HG03342 (cell line): ENCODE data around the gene RESF1.

ENCODE experiments used
- ATAC-seq: cut with Tn5 transposase; IDR thresholded peaks from one replicate; pipeline ENCODE4 v1.9.1; 2021; ENCODE audit warnings: mild to moderate bottlenecking, moderate library complexity; ENCODE audit not compliant: unreplicated experiment

The RESF1 gene

DNA sequence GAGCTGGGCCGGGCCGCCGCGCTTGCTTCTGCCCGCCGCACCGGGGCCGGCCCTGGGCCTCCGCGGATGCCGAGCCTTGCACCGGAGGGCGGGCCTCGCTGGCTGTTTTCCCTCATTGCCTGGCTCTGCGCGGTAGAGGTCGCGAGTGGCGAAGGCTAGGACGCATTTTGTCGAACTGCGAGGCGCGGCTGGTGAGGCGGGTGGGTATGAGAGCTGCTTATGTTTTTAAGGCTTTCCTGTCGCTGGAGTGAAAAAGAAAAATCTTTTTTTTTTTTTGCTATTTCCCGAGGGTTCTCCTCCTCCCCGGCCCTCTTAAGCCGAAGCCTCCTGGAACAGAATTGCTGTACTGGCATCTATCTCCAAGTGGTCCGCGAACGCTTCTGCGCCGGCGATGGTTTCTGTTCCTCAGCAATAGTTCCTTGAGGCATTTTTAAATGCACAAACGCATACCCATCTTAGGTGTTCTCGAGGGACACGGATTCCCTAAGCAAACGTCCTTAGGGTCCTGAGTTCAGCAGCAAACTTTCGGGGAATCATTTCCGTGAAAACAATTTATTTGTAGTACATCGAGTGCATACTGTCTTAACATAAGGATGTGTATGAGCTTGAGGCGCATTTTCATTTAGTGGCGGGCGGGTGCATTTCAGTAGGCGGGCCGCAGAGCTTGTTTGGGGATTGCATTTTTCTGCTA, 631 bp downstream of the RESF1 start:
- ATAC-seq = peak; percentile 44

DNA sequence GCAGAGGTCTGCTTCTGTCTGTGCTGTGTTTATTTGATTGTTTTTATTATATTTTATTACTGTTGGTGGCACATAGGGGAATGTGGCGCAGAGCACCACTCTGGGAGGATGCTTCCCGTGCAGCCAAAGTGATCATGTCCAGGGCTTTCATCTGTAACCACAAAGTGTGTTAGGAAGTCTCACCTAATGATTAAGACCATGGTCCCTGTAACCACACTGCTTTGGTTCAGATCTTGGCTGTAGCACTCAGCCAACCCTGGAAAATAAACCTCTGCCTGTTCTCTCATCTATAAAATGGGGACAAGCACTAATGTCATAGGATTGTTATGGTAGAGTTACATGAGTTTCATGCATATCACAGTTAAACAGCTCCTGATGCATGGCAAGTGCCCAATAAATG, 1.9 kb downstream of the RESF1 start:
- no peak for ATAC-seq

DNA sequence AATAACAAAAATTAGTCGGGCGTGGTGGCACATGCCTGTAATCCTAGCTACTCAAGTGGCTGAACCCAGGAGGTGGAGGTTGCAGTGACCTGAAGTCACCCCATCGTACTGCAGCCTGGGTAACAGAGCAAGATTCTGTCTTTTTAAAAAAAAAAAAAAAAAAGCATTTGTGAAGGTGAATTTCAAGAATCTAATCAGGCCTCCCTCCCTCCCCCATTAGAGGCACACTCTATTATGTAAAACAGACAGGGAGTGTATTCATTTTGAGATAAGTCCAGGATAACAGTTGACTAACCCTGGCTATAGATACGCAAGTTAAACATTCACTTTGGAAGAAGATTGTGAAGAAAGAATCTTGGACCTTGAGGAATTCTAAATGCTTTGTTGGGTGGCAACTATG, 2.9 kb downstream of the RESF1 start:
- ATAC-seq = no peak

DNA sequence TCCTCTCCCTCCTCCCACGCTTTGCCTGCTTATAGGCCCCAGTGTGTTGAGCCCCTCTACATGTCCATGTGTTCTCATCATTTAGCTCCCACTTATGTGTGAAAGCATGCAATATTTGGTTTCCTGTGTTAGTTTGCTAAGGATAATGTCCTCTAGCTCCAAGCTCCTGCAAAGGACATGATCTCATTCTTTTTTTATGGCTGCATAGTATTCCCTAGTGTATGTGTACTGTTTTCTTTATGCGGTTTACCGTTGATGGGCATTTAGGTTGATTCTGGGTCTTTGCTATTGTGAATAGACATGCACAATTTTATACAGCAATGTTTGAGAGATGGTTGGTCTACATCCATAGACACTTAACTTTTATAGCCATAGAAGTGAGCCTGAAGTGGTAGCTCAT, 5.1 kb downstream of the RESF1 start:
- ATAC-seq = no peak

DNA sequence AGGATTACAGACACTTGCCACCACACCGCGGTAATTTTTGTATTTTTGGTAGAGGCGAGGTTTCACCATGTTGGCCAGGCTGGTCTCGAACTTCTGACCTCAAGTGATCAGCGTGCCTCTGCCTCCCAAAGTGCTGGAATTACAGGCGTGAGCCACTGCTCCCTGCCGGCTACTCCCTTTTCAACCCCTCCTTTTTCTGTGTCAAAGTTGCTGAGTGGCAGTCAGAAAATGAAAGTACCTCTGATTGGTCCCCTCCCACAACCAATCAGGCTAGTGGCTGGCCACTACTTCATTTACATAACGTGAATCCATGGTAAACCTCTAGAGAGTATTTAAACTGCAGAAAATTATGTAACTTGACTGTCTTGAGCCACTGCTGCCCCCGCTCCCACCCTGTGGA, 5.9 kb downstream of the RESF1 start:
- no peak for ATAC-seq

DNA sequence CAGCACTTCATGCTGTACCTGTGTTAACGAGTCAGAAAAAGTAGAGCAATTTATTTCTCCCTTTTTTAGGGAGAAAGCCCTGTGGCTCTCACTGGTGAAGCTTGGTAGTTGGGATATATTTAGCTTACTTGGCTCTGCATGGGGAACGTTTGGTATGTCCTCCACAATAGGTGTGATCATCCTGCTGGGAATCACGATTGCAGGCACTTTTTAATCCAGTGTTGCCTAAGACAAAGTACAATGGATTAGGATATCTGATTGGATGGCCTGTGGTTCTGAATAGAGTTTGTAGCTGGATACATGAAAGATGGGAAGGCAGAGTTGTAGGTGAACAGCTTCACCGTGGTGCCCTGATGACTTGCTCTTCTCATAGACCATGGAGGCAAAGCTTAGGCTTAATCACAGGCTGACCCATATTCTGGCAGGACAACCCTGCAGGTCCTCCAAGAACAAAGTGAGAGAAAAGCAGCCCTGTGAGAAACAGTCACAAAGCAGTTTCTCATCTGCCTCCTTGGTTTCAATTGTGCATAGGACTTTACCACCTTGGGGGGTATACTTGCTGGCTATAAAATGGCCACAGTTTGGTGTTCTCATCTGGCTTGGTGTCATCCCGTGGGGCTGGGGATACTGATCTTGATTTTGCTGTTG, 7.5 kb downstream of the RESF1 start:
- no peak for ATAC-seq

DNA sequence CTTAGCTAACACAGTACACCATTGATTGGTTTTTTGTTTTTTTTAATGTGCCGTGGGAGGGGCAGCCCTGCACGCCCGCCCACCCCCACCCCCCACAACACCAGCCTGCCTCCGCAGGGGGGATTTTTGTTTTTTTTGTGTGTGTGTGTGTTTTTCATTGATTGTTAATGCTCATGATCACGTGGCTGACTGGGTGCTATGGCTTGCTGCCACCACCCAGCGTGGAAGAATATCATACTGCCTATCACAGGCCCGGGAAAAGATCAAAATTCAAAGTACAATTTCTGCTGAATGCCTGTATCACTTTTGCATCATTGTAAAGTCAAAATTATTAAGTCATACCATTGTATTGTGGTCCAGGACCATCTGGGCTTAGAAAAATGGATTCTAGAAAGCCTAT, 8.3 kb downstream of the RESF1 start:
- no peak for ATAC-seq

DNA sequence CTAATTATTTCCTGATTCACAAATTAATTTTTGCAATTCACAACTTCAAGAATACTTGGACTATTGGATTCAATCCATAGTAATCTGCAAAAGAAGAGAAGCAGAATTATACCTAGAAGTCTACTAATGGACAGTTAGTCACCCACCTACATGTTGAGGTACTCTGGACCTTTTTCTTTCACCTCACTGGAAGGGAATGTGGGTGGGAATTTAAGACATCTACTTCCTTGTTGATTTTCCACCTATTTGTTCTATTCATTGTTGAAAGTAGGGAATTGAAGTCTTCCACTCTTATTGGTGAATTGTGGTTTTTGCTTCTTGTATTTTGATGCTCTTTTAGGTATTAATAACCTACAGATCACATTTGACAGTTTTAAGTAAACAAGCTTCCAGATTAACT, 11.0 kb downstream of the RESF1 start:
- ATAC-seq = no peak

DNA sequence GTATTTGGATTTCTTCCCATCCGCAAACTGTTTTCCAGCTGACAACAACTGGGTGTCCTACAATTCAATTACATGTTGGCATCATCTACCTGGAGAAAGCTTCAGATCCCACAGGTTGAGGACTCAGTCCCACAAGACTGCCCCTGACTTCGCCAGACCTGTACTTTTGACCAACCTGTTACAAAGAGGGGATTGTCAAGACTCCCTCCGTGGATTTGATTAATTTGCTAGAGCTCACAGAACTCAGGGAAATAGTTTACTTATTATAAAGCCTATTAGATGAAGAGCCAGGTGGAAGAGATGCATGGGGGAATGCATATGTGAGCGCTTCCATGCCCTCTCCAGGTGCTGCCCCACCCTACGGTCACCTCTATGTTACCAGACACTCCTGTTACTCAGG, 14.6 kb downstream of the RESF1 start:
- no peak for ATAC-seq

DNA sequence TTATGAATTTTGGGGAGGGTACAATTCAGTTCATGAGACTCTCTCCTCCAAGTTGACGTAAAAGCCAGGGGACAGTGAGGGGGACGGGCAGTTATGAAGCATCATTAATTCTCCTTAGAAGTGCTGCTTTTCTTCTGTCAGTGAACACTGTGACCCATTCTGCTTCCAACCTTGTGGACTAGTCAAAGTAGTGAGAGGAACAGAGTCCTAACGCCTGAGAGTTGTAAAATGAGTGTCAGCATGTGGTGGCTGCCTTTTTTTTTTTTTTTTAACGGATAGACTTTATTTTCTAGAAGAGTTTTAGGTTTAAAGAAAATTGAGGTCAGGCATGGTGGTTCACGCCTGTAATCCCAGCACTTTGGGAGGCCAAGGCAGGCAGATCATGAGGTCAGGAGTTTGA, 15.5 kb downstream of the RESF1 start:
- no peak for ATAC-seq

DNA sequence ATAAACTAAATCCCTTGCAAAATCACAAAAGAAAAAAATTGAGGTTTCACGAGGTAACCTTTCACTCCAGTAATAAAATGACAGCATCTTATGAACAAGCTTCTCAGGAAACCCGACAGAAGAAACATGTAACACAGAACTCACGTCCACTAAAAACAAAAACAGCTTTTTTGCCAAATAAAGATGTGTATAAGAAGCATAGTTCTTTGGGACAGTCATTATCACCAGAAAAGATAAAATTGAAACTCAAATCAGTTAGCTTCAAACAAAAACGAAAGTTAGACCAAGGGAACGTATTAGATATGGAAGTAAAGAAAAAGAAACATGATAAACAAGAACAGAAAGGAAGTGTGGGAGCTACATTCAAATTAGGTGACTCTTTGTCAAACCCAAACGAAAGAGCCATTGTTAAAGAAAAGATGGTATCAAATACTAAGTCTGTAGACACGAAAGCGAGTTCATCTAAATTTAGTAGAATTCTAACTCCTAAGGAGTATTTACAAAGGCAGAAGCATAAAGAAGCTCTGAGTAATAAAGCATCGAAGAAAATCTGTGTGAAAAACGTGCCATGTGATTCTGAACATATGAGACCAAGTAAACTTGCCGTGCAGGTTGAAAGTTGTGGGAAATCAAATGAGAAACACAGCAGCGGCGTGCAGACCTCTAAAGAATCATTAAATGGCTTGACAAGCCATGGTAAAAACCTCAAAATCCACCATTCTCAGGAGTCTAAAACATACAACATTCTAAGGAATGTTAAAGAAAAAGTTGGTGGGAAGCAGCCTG, 25.8 kb downstream of the RESF1 start:
- ATAC-seq = no peak

DNA sequence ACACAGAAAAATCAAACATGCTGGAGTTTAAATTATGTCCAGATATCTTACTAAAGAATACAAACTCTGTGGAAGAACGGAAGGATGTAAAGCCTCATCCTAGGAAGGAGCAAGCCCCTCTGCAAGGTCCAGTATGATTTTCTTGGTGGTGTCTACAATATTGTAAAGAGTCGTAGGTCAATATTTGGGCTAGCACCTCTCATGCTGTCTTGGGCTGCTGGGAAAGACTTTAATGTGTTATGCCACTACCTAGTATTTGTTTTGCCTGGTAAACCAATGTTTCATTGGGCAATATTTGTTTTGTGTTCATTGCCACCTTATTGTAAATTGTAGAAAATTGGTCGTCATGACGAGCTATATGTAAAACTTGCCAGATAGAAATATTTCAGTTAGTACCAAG, 26.6 kb downstream of the RESF1 start:
- no peak for ATAC-seq

DNA sequence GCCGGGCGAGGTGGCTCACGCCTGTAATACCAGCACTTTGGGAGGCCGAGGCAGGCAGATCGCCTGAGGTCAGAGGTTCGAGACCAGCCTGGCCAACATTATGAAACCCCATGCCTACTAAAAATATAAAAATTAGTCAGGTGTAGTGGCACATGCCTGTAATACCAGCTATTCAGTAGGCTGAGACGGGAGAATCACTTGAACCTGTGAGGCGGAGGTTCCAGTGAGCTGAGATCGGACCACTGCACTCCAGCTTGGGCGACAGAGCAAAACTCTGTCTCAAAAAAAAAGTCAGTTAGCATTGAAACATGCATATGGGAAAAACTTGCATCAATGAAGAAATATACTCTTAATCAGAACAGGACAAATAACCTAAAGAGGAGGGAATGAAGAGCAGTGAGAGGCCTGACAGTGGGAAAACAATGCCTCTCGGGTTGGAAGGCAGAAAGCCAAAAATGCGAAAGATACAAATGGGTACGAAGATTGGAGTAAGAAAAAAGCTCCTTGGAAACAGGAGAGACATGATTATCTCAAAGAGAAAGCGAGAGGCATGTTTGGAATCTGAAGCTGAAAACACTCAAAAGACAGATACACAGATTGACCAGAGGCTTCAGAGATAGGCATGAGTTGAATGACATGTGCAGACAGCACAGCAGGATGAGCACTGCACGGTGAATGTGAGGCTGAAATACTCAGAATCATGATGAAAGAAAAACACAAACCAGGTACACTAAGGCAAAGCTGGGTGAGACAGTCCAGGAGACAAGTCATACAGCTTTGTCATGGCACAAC, 30.6 kb downstream of the RESF1 start:
- no peak for ATAC-seq

DNA sequence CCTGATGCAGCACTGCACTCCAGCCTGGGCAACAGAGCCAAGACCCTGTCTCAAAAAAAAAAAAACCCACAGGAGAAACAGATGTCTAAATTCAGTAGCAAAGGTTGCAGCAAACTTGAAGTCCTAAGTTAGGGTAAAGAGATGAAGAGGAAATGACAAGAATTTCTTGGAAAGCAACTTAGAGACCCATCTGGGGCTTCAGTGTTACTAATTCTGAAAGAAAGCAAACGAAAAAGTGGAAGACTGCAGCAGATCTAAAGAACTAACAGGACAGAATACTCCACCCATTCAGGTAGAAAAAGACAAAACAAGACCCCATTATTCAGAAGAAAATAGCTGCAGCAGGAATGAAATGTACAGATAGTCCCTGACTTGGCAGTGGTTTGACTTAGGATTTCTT, 31.9 kb downstream of the RESF1 start:
- no peak for ATAC-seq

DNA sequence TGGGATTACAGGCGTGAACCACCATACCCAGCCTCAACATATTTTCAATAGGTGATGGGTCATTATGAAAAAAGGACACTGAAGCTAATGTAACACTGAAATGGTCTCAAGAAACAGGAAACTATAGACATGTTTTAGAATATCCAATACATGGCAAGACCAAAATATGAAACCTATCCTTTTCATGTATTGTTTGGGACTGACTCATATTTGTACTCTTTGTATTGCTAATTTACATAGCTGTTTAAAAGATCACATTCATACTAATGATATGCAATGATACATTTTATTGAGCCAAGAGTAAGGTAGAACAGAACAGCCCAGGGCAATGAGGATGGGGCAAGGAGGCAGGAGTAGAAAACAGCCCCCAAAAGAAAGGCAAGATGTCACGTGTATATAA, 32.6 kb downstream of the RESF1 start:
- ATAC-seq = no peak

DNA sequence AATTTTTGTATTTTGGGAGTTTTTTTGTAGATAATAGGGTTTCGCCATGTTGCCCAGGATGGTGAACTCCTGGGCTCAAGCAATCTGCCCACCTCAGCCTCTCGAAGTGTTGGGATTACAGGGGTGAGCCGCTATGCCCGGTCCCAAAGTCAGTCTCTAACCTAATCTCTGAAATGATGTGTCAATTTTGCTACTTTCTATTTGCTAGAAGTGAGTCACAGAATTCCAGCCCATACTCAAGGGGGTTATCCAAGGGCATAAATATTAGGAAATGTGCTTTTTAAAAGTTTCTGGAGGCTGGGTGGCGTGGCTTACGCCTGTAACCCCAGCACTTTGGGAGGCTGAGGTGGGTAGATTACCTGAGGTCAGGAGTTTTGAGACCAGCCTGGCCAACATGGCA, 40.5 kb downstream of the RESF1 start:
- ATAC-seq = no peak

DNA sequence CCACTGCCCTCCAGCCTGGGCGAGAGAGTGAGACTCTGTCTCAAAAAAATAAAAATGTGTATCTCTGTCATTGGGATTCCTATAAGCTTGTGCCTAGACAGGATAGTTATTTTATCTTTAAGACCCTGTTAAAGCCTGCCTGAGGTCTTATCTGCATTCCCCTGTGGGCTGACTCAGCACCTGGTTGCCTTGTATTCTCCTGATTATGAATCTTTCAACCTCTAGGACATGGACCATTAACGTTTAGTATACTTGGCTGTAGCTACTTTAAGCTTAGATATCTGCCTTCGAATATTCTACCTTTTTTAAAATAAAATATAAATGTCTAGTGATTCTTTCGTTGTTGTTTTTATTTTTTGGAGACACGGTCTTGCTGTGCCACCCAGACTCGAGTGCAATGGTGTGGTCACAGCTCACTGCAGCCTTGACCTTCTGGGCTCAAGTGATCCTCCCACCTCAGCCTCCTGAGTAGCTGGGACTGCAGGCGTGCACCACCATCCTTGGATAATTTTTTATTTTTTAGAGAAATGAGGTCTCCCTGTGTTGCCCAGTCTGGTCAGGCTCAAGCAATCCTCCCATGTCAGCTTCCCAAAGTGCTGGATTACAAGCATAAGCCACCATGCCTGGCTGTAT, 41.3 kb downstream of the RESF1 start:
- no peak for ATAC-seq

DNA sequence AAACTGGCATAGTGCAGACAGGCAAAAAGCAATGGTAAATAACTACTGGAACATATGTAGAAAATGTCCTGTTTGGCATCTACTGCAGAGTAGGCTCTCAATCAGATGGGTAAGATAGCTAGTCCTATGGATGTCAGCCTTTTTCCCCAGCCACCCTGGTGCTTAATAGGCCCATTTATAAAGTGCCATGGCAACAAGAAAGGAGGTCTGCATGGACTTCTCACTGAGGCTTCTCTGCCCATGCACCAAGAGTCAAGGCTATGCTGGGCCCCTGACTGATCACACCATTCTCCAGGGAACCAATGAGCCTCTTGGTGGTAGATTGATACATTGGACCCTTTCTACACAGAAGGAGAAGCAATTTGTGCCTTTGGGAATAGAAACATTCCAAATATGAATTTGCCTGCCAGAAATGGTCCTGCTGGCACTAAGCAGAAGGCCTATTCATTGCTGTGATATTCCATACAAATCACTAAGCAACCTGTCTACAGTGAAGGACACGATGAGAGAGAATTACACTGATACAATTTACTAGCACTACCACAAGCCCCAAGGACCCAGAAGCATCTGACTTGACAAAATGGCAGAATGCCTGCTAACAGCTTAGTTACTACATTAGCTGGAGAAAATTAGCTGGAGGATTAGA, 43.8 kb downstream of the RESF1 start:
- ATAC-seq = no peak

DNA sequence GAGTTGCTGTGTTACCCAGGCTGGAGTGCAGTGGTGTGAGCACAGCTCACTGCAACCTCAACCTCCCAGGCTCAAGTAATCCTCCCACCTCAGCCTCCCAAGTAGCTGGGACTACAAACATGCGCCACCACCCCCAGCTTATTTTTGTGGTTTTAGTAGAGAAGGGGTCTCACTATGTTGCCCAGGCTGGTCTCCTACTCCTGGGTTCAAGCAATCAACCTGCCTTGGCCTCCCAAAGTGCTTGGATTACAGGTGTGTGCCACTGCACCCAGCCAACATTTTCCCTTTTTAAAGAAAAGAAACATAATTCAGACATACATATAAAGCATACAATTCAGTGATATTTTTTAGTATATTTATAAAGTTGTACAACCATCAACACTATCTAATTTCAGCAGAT, 44.4 kb downstream of the RESF1 start:
- ATAC-seq = no peak

DNA sequence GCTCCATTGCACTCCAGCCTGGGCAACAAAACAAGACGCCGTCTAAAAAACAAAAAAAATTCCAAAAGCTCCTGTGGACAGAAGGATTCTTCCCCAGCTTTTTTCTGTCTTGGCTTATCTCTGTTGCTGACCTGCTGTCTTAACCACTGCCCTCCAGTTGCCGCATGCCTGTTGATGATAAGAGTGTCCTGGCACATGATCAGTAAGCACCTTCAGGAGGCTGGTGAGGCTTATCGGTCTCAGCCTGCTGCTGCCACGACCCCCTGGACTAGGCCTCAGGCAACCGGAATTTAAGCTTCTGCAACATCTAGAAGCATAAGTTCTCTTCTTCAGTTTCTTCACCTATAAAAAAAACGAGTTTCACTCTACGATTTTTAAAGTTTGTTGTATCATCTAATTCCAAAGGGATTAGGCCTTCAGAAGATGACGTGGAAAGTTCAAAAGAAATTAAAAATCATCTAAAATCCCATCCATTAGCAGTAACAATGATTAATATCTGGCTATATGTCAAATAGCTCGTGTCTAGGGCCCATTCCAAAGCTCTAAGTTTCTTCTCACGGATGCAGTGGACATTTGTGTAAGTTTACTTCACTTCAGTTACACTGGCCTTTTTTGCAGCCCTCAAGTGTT, 46.4 kb downstream of the RESF1 start:
- no peak for ATAC-seq
